Left forelimb (tissue), 1 donor: Measurements from ENCODE around the gene ZBTB2.
A peak's percentile ranks its signal among the peaks of the same experiment; 100 is the strongest.

ENCODE experiments used
- DNase-seq: peaks from one replicate; pipeline ENCODE4 v3.0.0-alpha.2; 2018; ENCODE audit warnings: low spot score

The ZBTB2 gene

GRCh38 chr6:151391471-151392413 is at the start of gene ZBTB2:
ZBTB2 (minus strand) TSS chr6:151391559; CDS start chr6:151373637, 17,922 bp downstream.
- peak; percentile 80 for DNase-seq

- no peak for DNase-seq
Measured at GRCh38 chr6:151440930-151441329, 49.6 kb upstream of the ZBTB2 start.

GRCh38 chr6:151440498-151440897 is 49.1 kb upstream of the ZBTB2 start:
- DNase-seq: no peak

GRCh38 chr6:151437401-151437800 is 46.0 kb upstream of the ZBTB2 start:
- no peak for DNase-seq

GRCh38 chr6:151436802-151437201 is 45.4 kb upstream of the ZBTB2 start:
- no peak for DNase-seq

- no peak for DNase-seq
Measured at GRCh38 chr6:151436300-151436699, 44.9 kb upstream of the ZBTB2 start.

GRCh38 chr6:151434369-151434768 is 43.0 kb upstream of the ZBTB2 start:
- no peak for DNase-seq

GRCh38 chr6:151432651-151433050 is 41.3 kb upstream of the ZBTB2 start:
- no peak for DNase-seq

GRCh38 chr6:151431337-151431736 is 40.0 kb upstream of the ZBTB2 start:
- DNase-seq: no peak

GRCh38 chr6:151430886-151431285 is 39.5 kb upstream of the ZBTB2 start:
- no peak for DNase-seq

GRCh38 chr6:151428093-151428735 is 36.9 kb upstream of the ZBTB2 start:
- DNase-seq: no peak

GRCh38 chr6:151425561-151425960 is 34.2 kb upstream of the ZBTB2 start:
- no peak for DNase-seq

GRCh38 chr6:151422981-151423380 is 31.6 kb upstream of the ZBTB2 start:
- no peak for DNase-seq

- DNase-seq: no peak
Measured at GRCh38 chr6:151417477-151417876, 26.1 kb upstream of the ZBTB2 start.

- no peak for DNase-seq
Measured at GRCh38 chr6:151414641-151415260, 23.4 kb upstream of the ZBTB2 start.

GRCh38 chr6:151413372-151414145 is 22.2 kb upstream of the ZBTB2 start:
- DNase-seq: no peak

- no peak for DNase-seq
Measured at GRCh38 chr6:151412909-151413308, 21.6 kb upstream of the ZBTB2 start.

GRCh38 chr6:151409679-151410078 is 18.3 kb upstream of the ZBTB2 start:
- DNase-seq: no peak

GRCh38 chr6:151409260-151409659 is 17.9 kb upstream of the ZBTB2 start:
- DNase-seq: no peak

GRCh38 chr6:151408858-151409257 is 17.5 kb upstream of the ZBTB2 start:
- DNase-seq: no peak

GRCh38 chr6:151403919-151404308 is 12.6 kb upstream of the ZBTB2 start:
- DNase-seq: no peak

- DNase-seq: no peak
Measured at GRCh38 chr6:151402228-151402627, 10.9 kb upstream of the ZBTB2 start.
